Measurements from ENCODE around the gene PERM1.
"Not testable (repeated sequence)": the region's sequence is repeated elsewhere in the genome, so short reads cannot be mapped to it uniquely, and the experiment has no call there.

Gene PERM1

GRCh38 chr1:981955-982558, at the start of gene PERM1:
PERM1 (minus strand) TSS chr1:982093; CDS start chr1:981029, 1,064 bp downstream.
- no peak for DNase-seq

GRCh38 chr1:1030867-1031658, 49.2 kb upstream of the PERM1 start:
- not testable (repeated sequence) for DNase-seq

- DNase-seq = no peak
Measured at GRCh38 chr1:1027791-1028190, 45.9 kb upstream of the PERM1 start.

- DNase-seq = no peak
Measured at GRCh38 chr1:1026599-1027413, 44.9 kb upstream of the PERM1 start.

- DNase-seq = no peak
Measured at GRCh38 chr1:1025730-1026129, 43.8 kb upstream of the PERM1 start.

GRCh38 chr1:1024771-1025699, 43.1 kb upstream of the PERM1 start:
- DNase-seq = no peak

- DNase-seq = no peak
Measured at GRCh38 chr1:1024149-1024770, 42.4 kb upstream of the PERM1 start.

GRCh38 chr1:1023700-1024099, 41.8 kb upstream of the PERM1 start:
- no peak for DNase-seq

- no peak for DNase-seq
Measured at GRCh38 chr1:1022302-1023009, 40.6 kb upstream of the PERM1 start.

- no peak for DNase-seq
Measured at GRCh38 chr1:1021920-1022259, 40.0 kb upstream of the PERM1 start.

GRCh38 chr1:1021010-1021919, 39.4 kb upstream of the PERM1 start:
- DNase-seq = peak; percentile 89

GRCh38 chr1:1020415-1021009, 38.6 kb upstream of the PERM1 start:
- DNase-seq = no peak

GRCh38 chr1:1020000-1020404, 38.1 kb upstream of the PERM1 start, which contains the start of gene AGRN:
AGRN (plus strand) TSS chr1:1020120; CDS start chr1:1020173, 53 bp downstream.
- DNase-seq = no peak

- DNase-seq = peak; percentile 61
Measured at GRCh38 chr1:1019122-1019999, 37.5 kb upstream of the PERM1 start.

- not testable (repeated sequence) for DNase-seq
Measured at GRCh38 chr1:1018321-1018685, 36.4 kb upstream of the PERM1 start.

- not testable (repeated sequence) for DNase-seq
Measured at GRCh38 chr1:1017397-1018320, 35.8 kb upstream of the PERM1 start.

GRCh38 chr1:1014799-1015681, 33.1 kb upstream of the PERM1 start:
- DNase-seq = no peak
